SU-DHL-6 (cell line): ENCODE measurements around the gene POLE.

Experiments
- EZH2phosphoT487 ChIP-seq: fragments of 200-600 bp; sonication (generic), shearing (Covaris generic); conservative IDR thresholded peaks from 2 replicates; pipeline ENCODE4 v1.6.1; 2018; ENCODE audit warnings: mild to moderate bottlenecking, antibody characterized with exemption, low read length, moderate library complexity, mixed read lengths
- TF ChIP-seq, protein P1 (sequence below): fragments of 200-600 bp; sonication (generic); IDR thresholded peaks from one replicate; pipeline ENCODE4 v1.5.1; 2017; ENCODE audit warnings: antibody characterized with exemption, mild to moderate bottlenecking, low read length, moderate library complexity; ENCODE audit not compliant: insufficient read depth, poor library complexity, severe bottlenecking

DNA sequence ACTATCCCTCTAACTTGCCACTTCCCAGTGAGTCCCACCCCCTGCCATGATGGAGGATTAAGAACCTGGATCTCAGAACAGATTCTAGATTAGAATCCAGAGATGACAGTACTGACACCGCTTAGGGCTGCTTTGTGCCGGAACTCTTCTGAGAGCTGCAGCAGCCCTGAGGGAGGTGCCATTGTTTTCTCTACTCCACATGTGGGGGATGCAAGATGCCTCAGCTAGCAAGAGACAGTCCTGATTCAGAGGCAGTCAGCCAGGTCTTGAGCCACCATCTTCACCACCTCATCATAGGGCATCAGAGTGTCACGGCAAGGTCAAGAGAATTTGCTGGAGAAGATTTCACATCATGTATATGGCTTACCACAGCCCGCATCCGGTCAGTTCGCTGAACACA is 20.1 kb upstream of the POLE start:
- TF ChIP-seq, protein P1, sequence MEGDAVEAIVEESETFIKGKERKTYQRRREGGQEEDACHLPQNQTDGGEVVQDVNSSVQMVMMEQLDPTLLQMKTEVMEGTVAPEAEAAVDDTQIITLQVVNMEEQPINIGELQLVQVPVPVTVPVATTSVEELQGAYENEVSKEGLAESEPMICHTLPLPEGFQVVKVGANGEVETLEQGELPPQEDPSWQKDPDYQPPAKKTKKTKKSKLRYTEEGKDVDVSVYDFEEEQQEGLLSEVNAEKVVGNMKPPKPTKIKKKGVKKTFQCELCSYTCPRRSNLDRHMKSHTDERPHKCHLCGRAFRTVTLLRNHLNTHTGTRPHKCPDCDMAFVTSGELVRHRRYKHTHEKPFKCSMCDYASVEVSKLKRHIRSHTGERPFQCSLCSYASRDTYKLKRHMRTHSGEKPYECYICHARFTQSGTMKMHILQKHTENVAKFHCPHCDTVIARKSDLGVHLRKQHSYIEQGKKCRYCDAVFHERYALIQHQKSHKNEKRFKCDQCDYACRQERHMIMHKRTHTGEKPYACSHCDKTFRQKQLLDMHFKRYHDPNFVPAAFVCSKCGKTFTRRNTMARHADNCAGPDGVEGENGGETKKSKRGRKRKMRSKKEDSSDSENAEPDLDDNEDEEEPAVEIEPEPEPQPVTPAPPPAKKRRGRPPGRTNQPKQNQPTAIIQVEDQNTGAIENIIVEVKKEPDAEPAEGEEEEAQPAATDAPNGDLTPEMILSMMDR, result no peak
- TF ChIP-seq EZH2phosphoT487, result no peak
